H54 (cell line): ENCODE data around the gene RMND1.

Source experiments
- DNase-seq: peaks from one replicate; pipeline ENCODE4 v3.0.0; 2011; ENCODE audit warnings: low spot score, mixed read lengths; ENCODE audit not compliant: insufficient read length
- FAIRE-seq: peaks from 3 replicates; lab custom pipeline; 2011; peaks lifted over from hg19 to GRCh38; lab: Jason Lieb, UNC
- POLR2A ChIP-seq: IDR thresholded peaks from 2 replicates; pipeline ENCODE4 v1.6.1; 2011; ENCODE audit warnings: low read depth, mild to moderate bottlenecking, low read length

The RMND1 gene

GRCh38 chr6:151414641-151415260 is 37.2 kb downstream of the RMND1 start:
- FAIRE-seq (no peak), DNase-seq (no peak)
- TF ChIP-seq POLR2A: no peak

DNA sequence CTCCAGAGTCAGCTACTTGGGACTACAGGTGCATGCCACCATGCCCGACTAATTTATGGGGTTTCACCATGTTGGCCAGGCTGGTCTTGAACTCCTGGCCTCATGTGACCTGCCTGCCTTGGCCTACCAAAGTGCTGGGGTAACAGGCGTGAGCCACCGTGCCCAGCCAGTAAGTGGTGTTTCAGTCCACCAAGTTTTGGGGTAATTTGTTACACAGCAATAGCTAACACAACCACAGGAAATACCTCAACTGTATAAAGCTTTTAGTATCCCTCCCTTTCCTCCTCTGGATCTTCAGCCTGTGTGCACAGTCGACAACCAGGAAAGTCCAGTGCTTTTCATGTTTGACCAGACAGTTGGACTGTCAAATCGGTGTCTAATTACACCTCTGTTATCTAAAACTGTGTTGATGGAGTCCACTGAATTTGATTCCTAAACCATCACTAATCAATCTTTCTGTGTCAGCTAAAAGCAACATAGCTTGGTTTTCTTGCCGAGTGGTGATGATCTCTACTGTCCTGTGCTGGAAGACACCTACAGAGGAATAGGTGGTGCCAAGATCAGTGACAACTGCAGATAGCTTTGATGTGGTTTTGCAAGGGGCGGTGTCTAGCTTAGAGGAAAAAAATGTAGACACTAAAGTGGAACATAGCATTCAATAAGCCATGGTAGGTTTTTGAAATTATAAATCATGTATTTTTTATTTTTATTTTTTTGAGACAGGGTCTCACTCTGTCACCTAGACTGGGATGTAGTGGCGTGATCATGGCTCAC is 38.4 kb downstream of the RMND1 start:
- no peak for FAIRE-seq
- TF ChIP-seq POLR2A: no peak
- no peak for DNase-seq

GRCh38 chr6:151412909-151413308 is 39.0 kb downstream of the RMND1 start:
- DNase-seq (no peak), FAIRE-seq (no peak)
- TF ChIP-seq POLR2A: no peak

DNA sequence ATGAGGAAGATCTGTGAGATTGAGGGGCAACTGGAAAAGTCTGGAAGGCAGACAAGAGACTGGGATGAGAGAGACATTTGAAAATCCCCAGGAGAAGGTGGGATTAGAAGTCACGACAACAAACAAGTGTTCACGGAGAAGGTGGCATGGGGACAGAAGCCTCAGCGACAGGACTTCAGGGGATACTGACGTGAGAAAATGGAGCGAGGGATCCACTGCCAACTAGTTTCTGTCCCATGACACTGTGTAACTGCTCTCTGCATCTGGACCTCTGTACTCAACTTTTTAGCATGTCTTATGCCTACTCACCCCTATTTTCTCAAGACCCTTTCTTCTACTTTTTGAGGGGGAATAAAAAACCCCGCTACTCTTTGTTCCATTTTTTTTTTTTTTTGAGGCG is 42.2 kb downstream of the RMND1 start:
- FAIRE-seq: no peak
- DNase-seq: no peak
- no peak for TF ChIP-seq POLR2A

DNA sequence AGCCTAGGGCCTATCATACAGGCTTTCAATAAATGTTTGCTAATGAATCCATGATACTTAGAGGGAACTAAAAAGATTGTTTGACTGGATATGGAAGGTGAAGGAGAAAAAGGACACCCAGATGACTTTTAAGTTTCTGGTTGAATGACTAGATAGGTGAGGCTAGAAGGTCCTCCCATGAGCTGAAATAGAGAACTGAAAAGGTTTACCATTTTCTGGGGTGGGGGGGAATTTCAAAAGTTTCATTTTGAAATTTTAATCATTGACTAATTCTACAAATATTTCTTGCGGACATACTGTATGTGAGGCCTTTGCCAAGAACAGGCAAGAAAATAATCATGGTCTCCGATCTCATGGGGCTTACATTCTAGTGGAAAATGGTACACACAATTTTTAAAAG is 42.7 kb downstream of the RMND1 start:
- no peak for DNase-seq
- no peak for TF ChIP-seq POLR2A
- FAIRE-seq: no peak

- FAIRE-seq (no peak), DNase-seq (no peak)
- TF ChIP-seq POLR2A: no peak
These were observed 43.1 kb downstream of the RMND1 start for GRCh38 chr6:151408858-151409257.

- FAIRE-seq (no peak), DNase-seq (no peak)
- no peak for TF ChIP-seq POLR2A
These were observed 48.0 kb downstream of the RMND1 start for GRCh38 chr6:151403919-151404308.

GRCh38 chr6:151402228-151402627 is 49.7 kb downstream of the RMND1 start:
- DNase-seq (no peak), FAIRE-seq (no peak)
- no peak for TF ChIP-seq POLR2A

GRCh38 chr6:151400473-151400872 is 51.5 kb downstream of the RMND1 start:
- FAIRE-seq (no peak), DNase-seq (no peak)
- no peak for TF ChIP-seq POLR2A

GRCh38 chr6:151399679-151400078 is 52.2 kb downstream of the RMND1 start:
- no peak for TF ChIP-seq POLR2A
- FAIRE-seq: no peak
- no peak for DNase-seq

GRCh38 chr6:151393410-151393809 is 58.5 kb downstream of the RMND1 start:
- DNase-seq (no peak), FAIRE-seq (no peak)
- no peak for TF ChIP-seq POLR2A

GRCh38 chr6:151392427-151392826 is 59.5 kb downstream of the RMND1 start:
- TF ChIP-seq POLR2A: no peak
- no peak for DNase-seq
- FAIRE-seq: no peak

DNA sequence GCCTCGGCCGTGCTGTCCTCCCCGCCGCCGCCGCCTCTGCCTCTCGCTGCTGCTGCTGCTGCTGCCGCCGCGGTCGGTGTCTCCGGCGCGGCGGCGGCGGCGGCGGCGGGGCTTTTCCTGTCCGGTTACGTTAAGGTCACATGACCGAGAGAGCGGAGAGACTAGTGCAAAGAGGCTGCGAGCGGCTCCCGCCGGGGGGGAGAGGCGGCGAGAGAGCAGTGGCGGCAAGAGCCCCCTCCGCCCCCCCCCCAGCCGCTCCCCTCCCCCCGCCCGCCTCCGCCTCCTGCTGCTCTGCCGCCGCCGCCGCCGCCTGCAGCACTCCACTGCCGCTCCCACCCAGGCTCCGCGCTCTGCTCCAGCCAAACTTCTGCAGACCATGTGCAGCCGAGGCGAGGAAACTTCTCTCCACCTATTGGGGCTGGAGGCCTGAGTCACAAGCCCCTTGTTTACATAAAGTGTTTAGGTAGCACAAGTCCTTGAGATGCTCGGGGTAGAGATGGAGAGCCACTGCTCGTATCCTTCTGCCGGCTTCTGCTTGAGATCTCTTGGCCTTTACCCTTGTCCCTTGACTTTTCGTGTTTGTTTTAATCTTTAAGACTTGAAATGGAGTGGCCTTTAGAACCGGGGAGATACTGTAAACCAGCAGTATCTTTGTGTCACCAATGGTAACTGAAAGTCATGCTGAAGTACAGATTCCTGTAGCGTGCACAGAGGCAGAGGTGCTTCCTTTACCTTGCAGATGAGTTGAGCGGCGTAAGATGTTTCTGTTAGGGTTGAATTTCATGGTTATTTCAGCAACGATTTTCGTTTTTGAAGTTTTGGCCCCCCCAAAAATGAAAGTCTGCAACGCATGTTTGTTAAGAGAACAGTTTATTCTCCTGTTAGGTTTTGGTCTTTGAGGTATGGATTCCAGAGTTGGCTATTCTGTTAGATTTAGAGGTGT is 60.2 kb downstream of the RMND1 start, which contains the start of gene ZBTB2:
ZBTB2 (minus strand) TSS at position 89 of the 943 bp plus-strand sequence. CDS start 17,922 bp downstream, outside the sequence.
- FAIRE-seq (peak; percentile 6), DNase-seq (peak; percentile 75)
- no peak for TF ChIP-seq POLR2A

DNA sequence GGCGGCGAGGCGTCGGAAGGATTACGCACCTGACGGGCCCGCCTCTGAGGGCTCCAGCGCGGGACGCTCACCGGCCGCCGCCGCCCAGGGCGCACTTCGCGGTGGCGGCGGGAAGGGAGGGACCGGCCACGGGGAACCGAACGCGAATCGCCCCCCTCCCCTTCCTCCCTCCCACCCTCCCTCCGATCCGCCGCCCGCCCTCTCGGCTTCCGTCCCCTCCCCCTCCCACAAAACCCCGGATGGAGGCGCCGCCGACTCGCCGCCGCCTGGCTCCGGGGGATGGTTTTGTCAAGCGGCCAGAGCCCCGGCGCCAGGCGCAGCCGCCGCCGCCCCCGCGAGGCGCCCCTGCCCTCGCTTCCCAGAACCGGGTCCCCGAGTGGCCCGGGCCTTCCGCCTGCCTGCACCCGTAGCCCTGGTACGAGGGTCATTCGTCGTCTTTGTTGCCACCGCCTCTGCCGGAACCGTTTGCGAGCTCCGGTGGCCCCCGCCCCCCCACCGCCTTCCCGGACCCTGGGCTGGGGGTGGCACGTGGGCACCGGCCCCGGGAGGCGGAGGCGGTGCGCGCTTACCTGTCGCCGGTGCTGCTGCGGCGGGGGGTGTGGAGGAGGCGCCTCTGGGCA is 61.0 kb downstream of the RMND1 start:
- FAIRE-seq: no peak
- no peak for TF ChIP-seq POLR2A
- peak; percentile 18 for DNase-seq
